Ascending aorta (tissue), 2 donors: ENCODE data around the gene DHDDS. TPM values are rescaled to one million over a fixed set of nuclear protein-coding genes. Genes with fewer than 3 reads are reported as not detected.

Experiments used
- DNase-seq, 2 donors: peaks; one replicate each; pipeline ENCODE4 v3.0.0-alpha.2; 2019; ENCODE audit warnings: low spot score in 2 of 2
- H3K27ac ChIP-seq, 2 donors: fragments of 200-600 bp; sonication (generic); one replicate each; pipeline ENCODE4 v1.5.1; 2016 to 2017; ENCODE audit warnings: mild to moderate bottlenecking in 1 of 2
- H3K27me3 ChIP-seq: fragments of 200-600 bp; sonication (generic); one replicate; pipeline ENCODE4 v1.5.1; 2017
- H3K36me3 ChIP-seq, 2 donors: fragments of 200-600 bp; sonication (generic); one replicate each; pipeline ENCODE4 v1.5.1; 2016
- H3K4me1 ChIP-seq, 2 donors: fragments of 200-600 bp; sonication (generic); one replicate each; pipeline ENCODE4 v1.5.1; 2016 to 2017; ENCODE audit warnings: mild to moderate bottlenecking in 1 of 2
- H3K4me3 ChIP-seq, 2 donors: fragments of 200-600 bp; sonication (generic); one replicate each; pipeline ENCODE4 v1.5.1; 2016 to 2017; ENCODE audit warnings: mild to moderate bottlenecking in 1 of 2
- H3K9me3 ChIP-seq, 2 donors: fragments of 200-600 bp; sonication (generic); one replicate each; pipeline ENCODE4 v1.5.1; 2016
- intact Hi-C: fragments of 100-400 bp; cut with DNase I; formaldehyde crosslinking; loops from one replicate; pipeline ENCODE4 v1.15.1; 2023
- total RNA-seq: library from RNA; depleted of rRNA; stranded (reverse); fragments of >200 nt; gene quantifications from one replicate; pipeline ENCODE4 v1.1.0, GENCODE V29; 2016
- TF ChIP-seq, protein P1 (sequence below), 3 experiments: fragments of 200-600 bp in 2 of 3; fragments of 450-650 bp in 1 of 3; sonication (generic) in 2 of 3; IDR thresholded peaks; one replicate each; pipeline ENCODE4 v1.5.1; 2016 to 2019; ENCODE audit warnings: antibody characterized with exemption in 3 of 3, mild to moderate bottlenecking in 1 of 3, moderate library complexity in 1 of 3

DHDDS gene
- total RNA-seq, 1 donor from 2014 or later, result 54.2 TPM

- no peaks in the 10 kb centered on the region for H3K9me3 ChIP-seq
- TF ChIP-seq, protein P1, sequence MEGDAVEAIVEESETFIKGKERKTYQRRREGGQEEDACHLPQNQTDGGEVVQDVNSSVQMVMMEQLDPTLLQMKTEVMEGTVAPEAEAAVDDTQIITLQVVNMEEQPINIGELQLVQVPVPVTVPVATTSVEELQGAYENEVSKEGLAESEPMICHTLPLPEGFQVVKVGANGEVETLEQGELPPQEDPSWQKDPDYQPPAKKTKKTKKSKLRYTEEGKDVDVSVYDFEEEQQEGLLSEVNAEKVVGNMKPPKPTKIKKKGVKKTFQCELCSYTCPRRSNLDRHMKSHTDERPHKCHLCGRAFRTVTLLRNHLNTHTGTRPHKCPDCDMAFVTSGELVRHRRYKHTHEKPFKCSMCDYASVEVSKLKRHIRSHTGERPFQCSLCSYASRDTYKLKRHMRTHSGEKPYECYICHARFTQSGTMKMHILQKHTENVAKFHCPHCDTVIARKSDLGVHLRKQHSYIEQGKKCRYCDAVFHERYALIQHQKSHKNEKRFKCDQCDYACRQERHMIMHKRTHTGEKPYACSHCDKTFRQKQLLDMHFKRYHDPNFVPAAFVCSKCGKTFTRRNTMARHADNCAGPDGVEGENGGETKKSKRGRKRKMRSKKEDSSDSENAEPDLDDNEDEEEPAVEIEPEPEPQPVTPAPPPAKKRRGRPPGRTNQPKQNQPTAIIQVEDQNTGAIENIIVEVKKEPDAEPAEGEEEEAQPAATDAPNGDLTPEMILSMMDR (IDR thresholded peaks at IDR 0.05), result no peak
- no peak for DNase-seq
- intact Hi-C loops, result no loop called here
- peaks cover 13 to 19% of the 10 kb centered on the region in 2 donors for H3K36me3 ChIP-seq
- H3K27ac ChIP-seq, result no peak overlapping the region
- H3K4me3 ChIP-seq, result no peak overlapping the region
- H3K27me3 ChIP-seq, result no peaks in the 10 kb centered on the region
- no peaks in the 10 kb centered on the region for H3K4me1 ChIP-seq
Measured at GRCh38 chr1:26483980-26484379, 51.9 kb downstream of the DHDDS start.

GRCh38 chr1:26490155-26490554 is 58.0 kb downstream of the DHDDS start:
- TF ChIP-seq, protein P1 (IDR thresholded peaks at IDR 0.05), result no peak
- no peaks in the 10 kb centered on the region for H3K27me3 ChIP-seq
- no peaks in the 10 kb centered on the region for H3K9me3 ChIP-seq
- intact Hi-C loops, result no loop called here
- no peaks in the 10 kb centered on the region for H3K4me1 ChIP-seq
- H3K36me3 ChIP-seq, result no peaks in the 10 kb centered on the region
- no peak for DNase-seq
- H3K4me3 ChIP-seq, result no peak overlapping the region
- no peak overlapping the region for H3K27ac ChIP-seq

DNA sequence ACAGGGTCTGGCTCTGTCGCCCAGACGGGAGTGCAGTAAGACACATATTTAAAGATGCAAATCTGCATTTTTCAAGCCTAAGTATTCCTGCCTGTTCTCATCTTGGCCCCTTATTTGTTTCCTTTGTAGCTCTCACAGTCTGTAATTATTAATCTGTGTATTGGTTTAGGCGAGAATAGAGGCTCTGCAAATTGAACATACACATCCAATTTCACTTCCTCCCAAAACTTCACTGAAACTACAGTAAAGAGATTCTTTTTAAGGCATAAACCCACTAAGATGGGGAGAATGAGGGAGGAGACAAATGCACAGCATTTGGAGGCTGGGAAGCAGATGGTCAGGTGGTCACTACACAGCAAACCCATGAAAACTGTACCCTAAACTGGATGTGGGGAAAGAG is 61.1 kb downstream of the DHDDS start:
- no peak for DNase-seq
- no peak overlapping the region for H3K4me3 ChIP-seq
- no peaks in the 10 kb centered on the region for H3K36me3 ChIP-seq
- H3K27me3 ChIP-seq, result no peaks in the 10 kb centered on the region
- TF ChIP-seq, protein P1 (IDR thresholded peaks at IDR 0.05), result no peak
- no peaks in the 10 kb centered on the region for H3K9me3 ChIP-seq
- no peaks in the 10 kb centered on the region for H3K4me1 ChIP-seq
- intact Hi-C loops, result no loop called here
- no peak overlapping the region for H3K27ac ChIP-seq

DNA sequence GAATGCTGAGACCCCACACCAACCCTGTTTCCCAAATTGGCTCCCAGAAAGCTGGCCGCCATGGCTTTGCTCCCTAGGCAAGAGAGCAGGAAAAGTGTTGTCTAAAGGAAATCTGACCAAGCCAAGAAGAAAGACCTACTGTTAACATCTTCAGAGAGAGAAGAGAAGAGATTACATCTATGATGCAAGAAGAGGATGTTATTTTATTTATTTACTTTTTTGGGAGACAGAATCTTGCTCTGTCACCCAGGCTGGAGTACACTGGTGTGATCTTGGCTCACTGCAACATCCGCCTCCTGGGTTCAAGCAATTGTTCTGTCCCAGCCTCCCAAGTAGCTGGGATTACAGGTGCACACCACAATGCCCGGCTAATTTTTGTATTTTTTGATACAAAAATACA is 61.8 kb downstream of the DHDDS start:
- Histone ChIP-seq H3K36me3 (no peaks in the 10 kb centered on the region), H3K4me1 (no peaks in the 10 kb centered on the region)
- intact Hi-C loops, result no loop called here

GRCh38 chr1:26496861-26497260 is 64.7 kb downstream of the DHDDS start:
- Histone ChIP-seq H3K27me3 (no peaks in the 10 kb centered on the region), H3K27ac (no peak overlapping the region), H3K9me3 (no peaks in the 10 kb centered on the region), H3K4me1 (peaks cover 0 to 7% of the 10 kb centered on the region in 2 donors), H3K36me3 (no peaks in the 10 kb centered on the region), H3K4me3 (no peak overlapping the region)
- no peak for DNase-seq
- TF ChIP-seq, protein P1 (IDR thresholded peaks at IDR 0.05), result no peak
- intact Hi-C loops, result no loop called here

More for the DNA sequence above, 61.8 kb downstream of the DHDDS start:
- H3K4me3 ChIP-seq, result no peak overlapping the region
- TF ChIP-seq, protein P1 (IDR thresholded peaks at IDR 0.05), result no peak
- no peak for DNase-seq
- no peak overlapping the region for H3K27ac ChIP-seq
- no peaks in the 10 kb centered on the region for H3K9me3 ChIP-seq
- H3K27me3 ChIP-seq, result no peaks in the 10 kb centered on the region

DNA sequence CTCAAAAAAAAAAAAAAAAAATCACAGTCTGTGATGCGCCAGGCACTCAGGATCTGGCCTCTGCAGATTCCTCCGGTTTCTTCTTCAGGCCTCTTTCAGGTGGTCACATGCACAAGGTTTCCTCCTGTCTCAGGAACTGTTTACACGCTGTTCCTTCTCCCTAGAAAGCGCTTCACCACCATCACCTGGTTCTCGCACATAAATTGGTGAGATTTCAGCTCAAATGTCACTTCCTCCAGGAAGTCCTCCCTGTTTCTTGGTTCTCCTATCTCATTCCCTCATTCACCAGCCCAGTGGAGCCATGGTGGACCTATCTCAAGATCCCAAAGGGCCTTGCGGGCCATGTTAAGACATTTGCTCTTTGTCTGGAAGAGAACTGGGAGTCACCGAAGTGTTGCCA is 66.8 kb downstream of the DHDDS start:
- Histone ChIP-seq H3K9me3 (no peaks in the 10 kb centered on the region), H3K27me3 (no peaks in the 10 kb centered on the region), H3K4me3 (no peak overlapping the region), H3K36me3 (no peaks in the 10 kb centered on the region), H3K27ac (no peak overlapping the region), H3K4me1 (peaks cover 0 to 7% of the 10 kb centered on the region in 2 donors)
- DNase-seq, result no peak
- TF ChIP-seq, protein P1 (IDR thresholded peaks at IDR 0.05), result no peak
- intact Hi-C loops, result no loop called here
